GM12864 (cell line): ENCODE measurements around the gene RFC1.

Experiments
- DNase-seq: peaks from one replicate; pipeline ENCODE4 v3.0.0-alpha.2; 2011; ENCODE audit warnings: low read depth
- H3K4me3 ChIP-seq: 2 replicates; pipeline ENCODE4 v1.5.1; 2011; ENCODE audit warnings: mild to moderate bottlenecking, low read depth, low read length, control low read depth
- TF ChIP-seq, protein P1 (sequence below): IDR thresholded peaks from 2 replicates; pipeline ENCODE4 v1.5.1; 2011; ENCODE audit warnings: low read depth, mild to moderate bottlenecking, moderate library complexity, low read length, control low read depth, inconsistent platforms; ENCODE audit errors: missing control alignments

The RFC1 gene

DNA sequence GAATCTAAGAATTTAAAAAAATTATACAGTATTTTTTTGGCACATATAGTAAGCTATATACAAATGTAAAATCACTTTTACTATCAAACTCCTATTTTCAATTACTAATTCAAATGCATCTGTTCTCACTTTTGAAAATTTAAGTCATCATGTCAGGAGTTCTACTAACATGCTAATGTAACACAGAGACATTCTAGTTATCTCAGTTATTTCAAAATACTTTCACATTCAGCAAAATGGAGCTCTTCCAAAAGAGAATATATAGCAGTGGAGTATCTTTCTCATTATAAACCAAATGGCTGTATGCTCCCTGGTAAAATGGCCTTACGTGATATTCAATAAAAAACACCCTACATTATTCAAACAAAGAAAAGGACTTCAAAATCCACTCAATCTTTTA is 42.3 kb downstream of the RFC1 start:
- TF ChIP-seq, protein P1, sequence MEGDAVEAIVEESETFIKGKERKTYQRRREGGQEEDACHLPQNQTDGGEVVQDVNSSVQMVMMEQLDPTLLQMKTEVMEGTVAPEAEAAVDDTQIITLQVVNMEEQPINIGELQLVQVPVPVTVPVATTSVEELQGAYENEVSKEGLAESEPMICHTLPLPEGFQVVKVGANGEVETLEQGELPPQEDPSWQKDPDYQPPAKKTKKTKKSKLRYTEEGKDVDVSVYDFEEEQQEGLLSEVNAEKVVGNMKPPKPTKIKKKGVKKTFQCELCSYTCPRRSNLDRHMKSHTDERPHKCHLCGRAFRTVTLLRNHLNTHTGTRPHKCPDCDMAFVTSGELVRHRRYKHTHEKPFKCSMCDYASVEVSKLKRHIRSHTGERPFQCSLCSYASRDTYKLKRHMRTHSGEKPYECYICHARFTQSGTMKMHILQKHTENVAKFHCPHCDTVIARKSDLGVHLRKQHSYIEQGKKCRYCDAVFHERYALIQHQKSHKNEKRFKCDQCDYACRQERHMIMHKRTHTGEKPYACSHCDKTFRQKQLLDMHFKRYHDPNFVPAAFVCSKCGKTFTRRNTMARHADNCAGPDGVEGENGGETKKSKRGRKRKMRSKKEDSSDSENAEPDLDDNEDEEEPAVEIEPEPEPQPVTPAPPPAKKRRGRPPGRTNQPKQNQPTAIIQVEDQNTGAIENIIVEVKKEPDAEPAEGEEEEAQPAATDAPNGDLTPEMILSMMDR = no peak
- DNase-seq = no peak
- H3K4me3 ChIP-seq = no peak overlapping the region

DNA sequence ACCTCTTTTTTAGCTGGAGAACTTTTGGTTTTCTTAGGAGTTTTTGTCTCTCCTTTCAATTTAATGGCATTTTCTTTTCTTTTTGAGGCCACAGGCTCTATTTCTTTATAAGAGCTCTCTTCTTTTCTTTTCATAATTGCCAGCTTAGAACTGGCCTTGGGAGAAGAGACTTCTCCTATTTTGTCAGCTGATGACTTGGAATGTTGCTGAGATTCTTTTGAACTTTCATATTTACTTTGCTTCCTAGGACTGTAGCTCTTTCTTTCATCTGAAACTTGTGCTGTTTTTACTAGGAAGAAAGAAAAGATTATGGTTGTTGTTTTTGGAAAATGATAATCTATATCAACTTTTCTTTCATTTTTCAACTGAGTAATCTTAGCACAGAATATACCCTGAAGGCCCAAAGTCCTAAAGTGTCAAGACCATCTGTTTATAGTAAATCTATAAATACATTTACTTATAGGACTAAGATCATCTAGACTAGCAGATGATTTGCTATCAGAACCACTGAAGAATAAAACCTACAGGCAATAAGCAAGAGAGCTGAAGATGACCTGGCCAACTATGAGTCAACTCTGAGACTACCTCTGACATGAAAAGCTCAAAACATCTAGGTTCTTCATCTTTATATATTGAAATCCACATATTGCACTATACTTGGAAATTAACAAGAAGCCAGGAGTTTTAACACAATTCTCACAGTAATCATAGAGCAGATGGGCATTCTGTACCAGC is 45.6 kb downstream of the RFC1 start:
- no peak for DNase-seq
- no peak overlapping the region for H3K4me3 ChIP-seq
- TF ChIP-seq, protein P1 = no peak

DNA sequence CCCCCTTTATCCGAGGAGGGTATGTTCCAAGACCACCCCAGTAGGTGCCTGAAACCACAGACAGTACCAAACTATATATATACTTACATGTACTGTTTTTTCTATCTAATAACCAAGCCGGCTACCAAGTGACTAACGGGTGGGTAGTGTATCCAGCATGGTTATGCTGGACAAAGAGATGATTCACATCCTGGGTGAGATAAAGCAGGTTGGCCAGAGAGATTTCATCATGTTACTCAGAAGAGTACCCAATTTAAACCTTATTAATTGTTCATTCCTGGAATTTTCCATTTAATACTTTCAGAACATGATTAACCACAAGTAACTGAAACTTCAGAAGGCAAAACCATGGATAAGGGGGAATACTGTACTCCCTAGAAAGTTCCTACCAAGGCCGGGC is 46.5 kb downstream of the RFC1 start:
- DNase-seq = no peak
- H3K4me3 ChIP-seq = no peak overlapping the region
- TF ChIP-seq, protein P1 = no peak

DNA sequence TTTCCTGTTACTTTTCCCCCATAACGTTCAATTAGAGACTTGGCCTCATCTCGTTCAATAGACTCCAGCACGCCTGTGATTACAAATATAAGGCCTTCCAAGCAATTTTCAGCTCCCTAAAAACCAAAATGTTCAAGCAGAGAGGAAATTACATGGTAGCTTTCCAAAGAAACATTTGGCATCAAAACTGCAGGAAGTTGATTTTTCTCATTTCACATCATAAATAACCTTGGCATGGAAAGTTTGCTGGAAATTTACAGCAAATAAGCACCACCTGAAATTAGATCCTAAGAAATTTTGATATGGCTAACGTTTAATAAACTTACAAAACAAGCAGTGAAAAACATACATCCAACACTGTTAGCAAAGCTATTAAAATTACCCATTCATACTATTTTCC is 53.3 kb downstream of the RFC1 start:
- DNase-seq = no peak
- H3K4me3 ChIP-seq = no peak overlapping the region
- TF ChIP-seq, protein P1 = no peak

DNA sequence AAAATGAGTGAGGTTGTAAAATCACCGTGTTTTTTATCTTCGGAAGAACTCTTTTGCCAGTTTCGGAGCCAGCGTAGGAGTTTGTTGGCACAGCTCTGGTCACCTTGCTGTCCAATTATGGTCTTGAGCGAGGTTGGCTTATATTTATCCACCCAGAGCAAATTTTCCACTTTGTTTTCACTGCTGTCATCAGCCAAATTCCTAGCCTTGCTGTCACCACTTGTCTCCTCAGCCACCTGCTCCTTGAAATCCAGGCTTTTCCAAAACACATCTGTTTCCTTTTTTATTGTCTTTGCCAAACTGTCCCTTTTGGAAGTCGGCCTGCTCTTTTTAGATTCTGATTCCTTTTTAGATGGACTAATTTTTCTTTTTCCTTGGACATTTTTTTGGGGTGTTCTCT is 57.6 kb downstream of the RFC1 start:
- DNase-seq = no peak
- TF ChIP-seq, protein P1 = no peak
- no peak overlapping the region for H3K4me3 ChIP-seq

DNA sequence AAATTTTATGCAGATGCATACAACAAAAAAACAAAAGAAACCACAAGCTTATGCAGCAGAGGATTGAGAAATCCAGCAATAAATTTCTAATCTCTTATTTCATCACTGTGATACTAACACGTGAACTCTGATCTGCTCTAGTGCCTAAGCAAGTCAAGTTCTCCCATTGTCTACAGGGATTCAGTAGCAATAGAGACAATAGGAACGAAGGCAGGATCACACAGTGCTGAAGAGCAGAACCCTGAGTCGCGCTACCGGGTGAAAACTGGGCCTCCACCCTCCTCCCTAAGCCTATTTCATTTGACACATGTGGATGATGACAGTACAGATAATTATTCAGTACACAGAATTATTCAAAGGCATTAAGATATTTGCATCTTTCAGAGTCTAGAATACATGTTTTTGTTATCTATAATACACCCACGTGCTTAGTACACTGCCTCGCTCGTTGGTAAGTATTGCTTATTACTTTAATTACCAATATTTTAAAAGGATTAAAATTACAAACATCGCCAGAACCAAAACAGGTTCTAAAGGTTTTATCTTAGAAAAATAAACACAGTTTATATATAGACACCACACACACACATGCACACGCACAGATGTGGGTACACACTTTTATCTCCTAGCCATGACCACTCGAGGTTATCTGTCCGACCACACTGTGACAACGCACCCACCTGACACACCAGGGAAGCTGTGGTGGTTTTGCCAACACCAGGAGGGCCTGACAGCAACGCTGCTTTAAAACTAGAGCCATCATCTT is 60.1 kb downstream of the RFC1 start:
- H3K4me3 ChIP-seq = no peak overlapping the region
- TF ChIP-seq, protein P1 = no peak
- no peak for DNase-seq

DNA sequence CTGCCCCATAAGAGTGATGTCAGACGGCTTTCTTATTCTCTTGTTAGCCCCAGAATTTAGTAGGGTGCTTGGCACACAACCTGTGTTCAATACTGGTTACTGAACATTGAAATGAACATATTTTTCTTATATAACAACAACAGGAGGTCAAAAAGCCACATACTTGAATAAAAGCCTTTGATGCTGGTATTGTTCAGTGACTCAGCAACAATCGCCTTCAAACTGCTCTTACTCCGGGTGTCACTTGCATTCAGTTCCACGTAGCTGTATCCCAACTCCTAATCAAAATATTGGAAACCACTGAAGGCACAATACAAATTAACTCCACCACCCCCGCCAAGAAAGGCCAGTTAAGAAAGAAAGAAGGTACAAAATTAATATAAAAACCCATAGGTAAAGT is 61.5 kb downstream of the RFC1 start:
- DNase-seq = no peak
- TF ChIP-seq, protein P1 = no peak
- no peak overlapping the region for H3K4me3 ChIP-seq
